HG03175 (cell line): ENCODE measurements around the gene HECTD4.
A peak's percentile ranks its signal among the peaks of the same experiment; 100 is the strongest.
"Not testable (repeated sequence)": the region's sequence is repeated elsewhere in the genome, so short reads cannot be mapped to it uniquely, and the experiment has no call there.

Experiments
- ATAC-seq: cut with Tn5 transposase; IDR thresholded peaks from one replicate; pipeline ENCODE4 v1.9.1; 2021; ENCODE audit warnings: mild to moderate bottlenecking, moderate library complexity; ENCODE audit not compliant: unreplicated experiment

The HECTD4 gene

GRCh38 chr12:112354399-112354798, 27.8 kb downstream of the HECTD4 start:
- no peak for ATAC-seq

DNA sequence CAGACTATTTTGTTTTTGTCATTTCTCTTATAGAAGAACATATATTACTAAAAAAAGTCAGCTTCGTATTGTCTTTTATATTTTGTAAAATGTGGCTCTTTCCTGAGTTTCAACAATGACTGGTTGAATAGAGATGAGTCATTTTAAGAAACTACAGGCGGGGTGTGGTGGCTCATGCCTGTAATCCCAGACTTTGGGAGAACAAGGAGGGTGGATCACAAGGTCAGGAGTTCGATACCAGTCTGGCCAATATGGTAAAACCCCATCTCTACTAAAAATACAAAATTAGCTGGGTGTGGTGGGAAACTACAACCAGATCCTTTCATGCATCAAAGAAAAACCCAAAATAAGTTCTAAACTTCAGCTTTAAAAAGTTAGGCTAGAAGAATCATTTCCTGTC, 28.8 kb downstream of the HECTD4 start:
- ATAC-seq, result no peak

- ATAC-seq, result no peak
Measured at GRCh38 chr12:112352921-112353320, 29.3 kb downstream of the HECTD4 start.

DNA sequence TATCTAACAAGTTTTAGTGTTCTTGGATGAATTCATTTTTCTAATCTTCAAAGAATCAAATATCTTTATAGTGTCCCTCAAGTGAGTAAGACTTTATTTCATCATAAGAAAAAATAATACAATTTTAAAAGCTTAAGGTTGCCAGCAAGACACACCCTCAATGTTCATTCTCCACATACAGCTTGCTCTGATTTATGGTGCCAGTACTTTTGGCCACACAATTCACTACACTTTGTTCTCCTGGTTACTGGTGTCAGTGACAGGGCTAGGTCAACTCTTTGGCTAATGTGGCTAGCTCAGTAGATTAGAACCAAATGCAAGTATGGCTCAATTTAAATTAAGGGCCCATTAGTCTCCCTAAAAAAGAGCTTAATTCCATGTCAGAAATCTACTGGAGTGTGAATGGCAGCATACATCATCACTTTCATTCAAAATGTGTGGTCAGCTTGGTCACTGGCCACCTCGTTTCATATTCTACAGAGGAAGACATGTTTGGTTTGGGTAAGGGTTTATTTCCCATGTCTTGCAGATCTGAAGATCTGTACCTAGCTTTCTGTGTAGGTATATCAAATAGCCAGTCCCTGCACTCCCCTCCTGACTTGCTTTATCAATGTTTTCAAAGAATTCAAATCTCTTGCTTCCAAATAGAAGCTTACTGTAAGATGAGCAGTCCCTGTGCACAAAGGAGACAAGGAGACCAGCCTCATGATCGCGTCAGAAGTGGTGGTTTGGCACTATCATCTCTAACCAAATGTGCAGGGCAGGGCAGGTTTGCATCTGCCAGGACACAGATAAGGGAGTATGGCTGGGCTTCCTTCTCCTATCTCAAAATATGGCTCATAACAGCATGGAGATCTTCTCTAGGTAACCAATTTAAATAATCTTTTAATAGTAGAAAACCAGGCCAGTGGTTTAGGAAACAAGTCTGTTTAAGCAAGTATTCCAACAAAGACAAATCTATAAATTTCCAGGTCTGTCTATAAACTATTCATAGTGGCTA, 31.3 kb downstream of the HECTD4 start:
- no peak for ATAC-seq

- no peak for ATAC-seq
Measured at GRCh38 chr12:112349431-112349830, 32.8 kb downstream of the HECTD4 start.

DNA sequence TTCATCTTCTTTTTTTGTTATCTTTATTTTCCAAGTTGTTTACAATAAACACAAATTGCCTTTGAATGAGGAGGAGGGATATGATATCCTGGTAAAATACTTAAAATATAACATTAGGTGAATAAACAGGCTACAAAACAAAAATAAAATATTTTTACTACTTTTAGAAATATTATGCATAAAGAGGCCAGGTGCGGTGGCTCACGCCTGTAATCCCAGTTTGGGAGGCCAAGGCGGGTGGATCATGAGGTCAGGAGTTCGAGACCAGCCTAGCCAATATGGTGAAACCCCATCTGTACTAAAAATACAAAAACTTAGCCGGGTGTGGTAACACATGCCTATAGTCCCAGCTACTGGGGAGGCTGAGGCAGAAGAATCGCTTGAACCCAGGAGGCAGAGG, 33.3 kb downstream of the HECTD4 start:
- not testable (repeated sequence) for ATAC-seq

- peak; percentile 68 for ATAC-seq
Measured at GRCh38 chr12:112347581-112347982, 34.6 kb downstream of the HECTD4 start.

GRCh38 chr12:112346194-112346593, 36.0 kb downstream of the HECTD4 start:
- ATAC-seq, result no peak

DNA sequence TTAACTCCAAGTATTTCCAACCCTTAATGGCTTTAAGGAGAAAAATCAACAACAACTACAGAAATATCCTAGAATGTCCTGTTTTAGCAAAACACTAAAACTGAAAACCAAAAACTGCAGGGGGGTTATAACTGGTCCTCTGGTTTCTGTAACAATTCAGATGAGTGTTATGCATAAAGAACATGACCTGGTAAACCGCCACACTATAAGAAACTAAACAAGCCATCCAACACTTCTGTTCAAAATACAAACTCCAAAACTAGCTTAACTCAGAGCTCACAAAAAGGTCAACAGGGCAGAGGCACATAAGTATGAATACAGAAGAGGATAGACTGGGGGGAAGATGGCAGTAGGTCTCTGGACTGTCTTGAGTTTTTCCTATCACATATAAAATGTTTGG, 38.0 kb downstream of the HECTD4 start:
- ATAC-seq, result no peak

GRCh38 chr12:112342587-112342986, 39.6 kb downstream of the HECTD4 start:
- no peak for ATAC-seq

GRCh38 chr12:112341046-112341825, 41.0 kb downstream of the HECTD4 start:
- no peak for ATAC-seq

- no peak for ATAC-seq
Measured at GRCh38 chr12:112340230-112340629, 42.0 kb downstream of the HECTD4 start.

DNA sequence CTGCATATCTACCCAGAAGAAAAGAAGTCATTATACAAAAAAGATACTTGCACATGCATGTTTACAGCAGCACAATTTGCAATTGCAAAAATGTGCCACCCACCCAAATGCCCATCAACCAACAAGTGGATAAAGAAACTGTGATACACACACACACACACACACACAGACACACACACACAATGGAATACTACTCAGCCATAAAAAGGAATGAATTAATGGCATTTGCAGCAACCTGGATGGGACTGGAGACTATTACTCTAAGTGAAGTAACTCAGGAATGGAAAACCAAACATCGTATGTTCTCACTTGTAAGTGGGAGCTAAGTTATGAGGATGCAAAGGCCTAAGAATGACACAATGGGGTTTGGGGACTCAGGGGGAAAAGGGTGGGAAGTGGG, 47.2 kb downstream of the HECTD4 start:
- not testable (repeated sequence) for ATAC-seq

DNA sequence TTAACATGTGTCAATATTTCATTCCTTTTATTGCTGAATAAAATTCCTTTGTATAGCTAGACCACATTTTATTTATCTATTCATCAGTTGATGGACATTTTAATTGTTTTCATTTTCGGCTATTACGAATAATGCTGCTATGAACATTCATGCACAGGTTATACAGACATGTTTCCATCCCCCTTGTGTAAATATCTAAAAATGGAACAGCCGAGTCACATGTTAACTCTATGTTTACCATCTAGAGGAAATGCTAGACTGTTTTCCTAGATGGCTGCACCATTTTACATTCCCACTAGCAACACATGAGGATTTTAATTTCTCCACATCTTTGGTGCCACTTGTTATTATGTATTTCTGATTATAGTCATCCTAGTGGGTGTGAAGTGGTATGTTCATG, 49.2 kb downstream of the HECTD4 start:
- no peak for ATAC-seq

DNA sequence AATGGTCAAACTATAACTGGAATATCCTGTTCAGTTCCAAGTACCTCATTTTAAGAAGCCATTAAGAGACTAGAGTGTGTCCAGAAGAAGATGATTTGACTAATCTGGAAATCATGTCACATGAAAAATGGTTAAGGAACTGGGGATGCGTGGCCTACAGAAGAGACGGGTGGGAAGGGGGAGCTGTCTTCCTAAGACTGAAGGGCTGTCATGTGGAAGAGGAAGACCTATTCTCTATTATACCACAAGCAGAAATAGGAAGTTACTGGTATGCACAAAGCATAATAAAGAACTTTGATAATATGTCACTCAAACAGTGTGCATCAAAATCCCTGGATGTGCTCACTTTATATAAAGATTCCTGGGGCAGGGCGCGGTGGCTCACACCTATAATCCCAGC, 50.3 kb downstream of the HECTD4 start:
- ATAC-seq, result no peak

GRCh38 chr12:112330706-112331105, 51.5 kb downstream of the HECTD4 start:
- no peak for ATAC-seq

DNA sequence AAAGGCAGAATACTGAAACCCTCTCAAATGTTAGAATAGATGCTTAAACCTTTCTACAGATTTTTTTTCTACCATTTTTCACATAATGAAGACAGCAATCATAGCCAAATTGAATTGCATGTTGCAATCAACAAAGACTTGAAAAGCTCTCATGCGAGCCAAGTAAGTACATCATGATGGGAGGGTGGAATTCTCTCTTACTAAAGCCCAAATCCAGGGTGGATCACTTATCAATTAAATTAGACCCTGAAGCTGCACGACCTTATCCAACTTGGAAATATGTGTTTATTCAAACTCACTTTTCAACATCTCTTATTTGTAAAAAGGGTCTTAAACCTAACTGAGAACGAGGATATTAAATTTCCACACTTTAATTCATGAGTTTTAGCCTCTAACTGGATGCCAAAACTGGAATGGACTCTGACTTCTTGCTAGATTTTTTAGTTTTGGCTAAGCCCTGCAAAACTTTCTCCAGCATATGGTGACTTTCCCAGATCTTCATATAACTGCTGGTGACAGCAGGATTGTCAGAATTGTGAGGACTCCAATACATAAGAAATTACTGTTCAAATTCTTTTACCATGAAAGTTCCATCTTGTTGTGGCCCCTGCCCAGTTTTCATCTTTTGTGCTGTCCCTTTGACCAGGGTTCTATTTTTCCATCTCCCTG, 53.6 kb downstream of the HECTD4 start:
- no peak for ATAC-seq

DNA sequence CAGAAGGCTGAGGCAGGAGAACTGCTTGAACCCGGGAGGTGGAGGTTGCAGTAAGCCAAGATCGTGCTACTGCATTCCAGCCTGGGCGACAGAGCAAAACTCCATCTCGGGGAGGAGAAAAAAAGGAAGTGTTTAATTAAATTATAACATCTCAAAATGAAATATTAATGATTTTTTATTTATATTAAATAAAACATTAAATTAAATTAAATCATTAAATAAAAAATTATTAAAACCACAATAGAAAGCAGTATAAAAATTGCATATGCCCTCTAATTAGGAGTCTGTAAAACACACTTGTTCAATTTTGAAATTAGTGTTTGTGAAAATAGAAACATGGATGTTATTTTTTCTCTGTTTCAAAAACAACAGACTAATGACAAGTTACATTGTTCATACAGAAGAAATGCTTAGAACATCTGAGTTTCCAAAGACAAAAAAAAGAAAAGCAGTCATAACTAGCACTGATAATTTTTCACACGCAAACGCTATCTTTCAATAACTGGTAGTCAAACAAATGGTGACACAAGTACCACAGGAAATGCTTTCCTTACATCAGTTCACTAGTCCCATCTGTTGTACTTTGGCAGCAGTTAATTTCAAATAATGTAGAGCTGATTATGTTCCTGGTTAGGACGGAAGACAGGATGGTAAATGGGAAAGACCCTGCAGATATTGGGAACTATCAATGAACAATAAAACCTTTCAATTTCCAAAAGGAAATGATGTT, 54.9 kb downstream of the HECTD4 start:
- ATAC-seq, result no peak

GRCh38 chr12:112325622-112326207, 56.5 kb downstream of the HECTD4 start:
- ATAC-seq, result no peak

- ATAC-seq, result no peak
Measured at GRCh38 chr12:112325157-112325556, 57.1 kb downstream of the HECTD4 start.
